Right atrium auricular region (tissue), 2 donors: ENCODE results near the gene CUL4A. TPM values are rescaled to one million over a fixed set of nuclear protein-coding genes. Genes with fewer than 3 reads are reported as not detected.

Experiments used
- DNase-seq: peaks from one replicate; pipeline ENCODE4 v3.0.0-alpha.2; 2019; ENCODE audit warnings: low spot score
- H3K27ac ChIP-seq, 2 donors: fragments of 200-600 bp; sonication (generic); 1 replicate in 1 of 2; 2 replicates in 1 of 2; pipeline ENCODE4 v1.5.1; 2016 to 2019
- H3K27me3 ChIP-seq, 2 donors: fragments of 200-600 bp; sonication (generic); one replicate each; pipeline versions ENCODE4 v1.5.1 to v1.6.0; 2017 to 2019
- H3K36me3 ChIP-seq: fragments of 200-600 bp; sonication (generic); one replicate; pipeline ENCODE4 v1.5.1; 2016
- H3K4me1 ChIP-seq, 2 donors: fragments of 200-600 bp; sonication (generic); one replicate each; pipeline versions ENCODE4 v1.5.1 to v1.6.0; 2017 to 2019
- H3K4me3 ChIP-seq, 2 donors: fragments of 200-600 bp; sonication (generic); 1 replicate in 1 of 2; 2 replicates in 1 of 2; pipeline ENCODE4 v1.5.1; 2017 to 2019; ENCODE audit warnings: mild to moderate bottlenecking in 1 of 2, moderate library complexity in 1 of 2
- H3K9me3 ChIP-seq, 2 donors: fragments of 200-600 bp; sonication (generic); one replicate each; pipeline ENCODE4 v1.5.1; 2019
- CTCF ChIP-seq, 2 donors: fragments of 200-600 bp; sonication (generic); IDR thresholded peaks; one replicate each; pipeline ENCODE4 v1.5.1; 2019; ENCODE audit warnings: antibody characterized with exemption in 2 of 2
- total RNA-seq, 2 donors: library from RNA; depleted of rRNA; stranded (reverse); fragments of >200 nt; gene quantifications; one replicate each; pipeline ENCODE4 v1.1.0, GENCODE V29; 2016

The CUL4A gene
- total RNA-seq, 2 donors from 2014 or later = 76.5 to 435 TPM

- H3K27me3 ChIP-seq = no peaks in the 10 kb centered on the region
- no peak for TF ChIP-seq CTCF (IDR thresholded peaks at IDR 0.05)
- H3K4me3 ChIP-seq = no peak overlapping the region
- H3K27ac ChIP-seq = no peak overlapping the region
- H3K36me3 ChIP-seq = peaks cover 7% of the 10 kb centered on the region
- no peaks in the 10 kb centered on the region for H3K9me3 ChIP-seq
- no peaks in the 10 kb centered on the region for H3K4me1 ChIP-seq
- DNase-seq = no peak
Measured at GRCh38 chr13:113273321-113273720, 63.9 kb downstream of the CUL4A start.

GRCh38 chr13:113273851-113274590 lies 64.6 kb downstream of the CUL4A start:
- Histone ChIP-seq H3K4me1 (no peaks in the 10 kb centered on the region), H3K4me3 (no peak overlapping the region), H3K9me3 (no peaks in the 10 kb centered on the region), H3K36me3 (peaks cover 7% of the 10 kb centered on the region), H3K27ac (no peak overlapping the region), H3K27me3 (no peaks in the 10 kb centered on the region)
- no peak for TF ChIP-seq CTCF (IDR thresholded peaks at IDR 0.05)
- no peak for DNase-seq

- Histone ChIP-seq H3K27ac (no peak overlapping the region), H3K4me3 (no peak overlapping the region), H3K4me1 (no peaks in the 10 kb centered on the region), H3K27me3 (no peaks in the 10 kb centered on the region), H3K36me3 (peaks cover 7% of the 10 kb centered on the region), H3K9me3 (no peaks in the 10 kb centered on the region)
- no peak for TF ChIP-seq CTCF (IDR thresholded peaks at IDR 0.05)
- DNase-seq = no peak
Measured at GRCh38 chr13:113274721-113275120, 65.3 kb downstream of the CUL4A start.

- Histone ChIP-seq H3K27me3 (no peaks in the 10 kb centered on the region), H3K36me3 (peaks cover 7% of the 10 kb centered on the region), H3K4me3 (no peak overlapping the region), H3K27ac (no peak overlapping the region), H3K4me1 (no peaks in the 10 kb centered on the region), H3K9me3 (no peaks in the 10 kb centered on the region)
- DNase-seq = no peak
- TF ChIP-seq CTCF (IDR thresholded peaks at IDR 0.05) = peak in 1 of 2 donors; percentile 60
Measured at GRCh38 chr13:113275387-113275786, 66.0 kb downstream of the CUL4A start.

- no peaks in the 10 kb centered on the region for H3K36me3 ChIP-seq
- H3K27ac ChIP-seq = no peak overlapping the region
- H3K27me3 ChIP-seq = no peaks in the 10 kb centered on the region
- no peak overlapping the region for H3K4me3 ChIP-seq
- no peaks in the 10 kb centered on the region for H3K4me1 ChIP-seq
- DNase-seq = no peak
- H3K9me3 ChIP-seq = no peaks in the 10 kb centered on the region
- TF ChIP-seq CTCF (IDR thresholded peaks at IDR 0.05) = no peak
Measured at GRCh38 chr13:113280126-113280525, 70.7 kb downstream of the CUL4A start.

- no peaks in the 10 kb centered on the region for H3K9me3 ChIP-seq
- no peaks in the 10 kb centered on the region for H3K27me3 ChIP-seq
- TF ChIP-seq CTCF (IDR thresholded peaks at IDR 0.05) = no peak
- H3K4me1 ChIP-seq = no peaks in the 10 kb centered on the region
- no peak overlapping the region for H3K4me3 ChIP-seq
- no peaks in the 10 kb centered on the region for H3K36me3 ChIP-seq
- H3K27ac ChIP-seq = no peak overlapping the region
- DNase-seq = no peak
Measured at GRCh38 chr13:113283904-113284303, 74.5 kb downstream of the CUL4A start.
